ENCODE data around the gene COL5A1. TPM values are rescaled to one million over a fixed set of nuclear protein-coding genes. Genes with fewer than 3 reads are reported as not detected.

The COL5A1 gene
- total RNA-seq, 1 experiment from 2014 or later, result 10.6 TPM

GRCh38 chr9:134846187-134846586, 204.6 kb downstream of the COL5A1 start:
- TF ChIP-seq CTCF (conservative IDR thresholded peaks at IDR 0.05; ENCODE audit: low read depth, low read length) (no peak), EZH2 (IDR thresholded peaks at IDR 0.05; ENCODE audit: low read length, unreplicated experiment) (no peak), EZH2phosphoT487 (IDR thresholded peaks at IDR 0.05; ENCODE audit: borderline replicate concordance, low read length) (no peak)
- no peak overlapping the region for H3K4me3 ChIP-seq (ENCODE audit: low read length)
- no peaks in the 10 kb centered on the region for H3F3A ChIP-seq (ENCODE audit: low read length, unreplicated experiment)
- H3K27ac ChIP-seq (ENCODE audit: low read length), result no peak overlapping the region
- ATAC-seq (no peak), DNase-seq (no peak)
- H4K20me1 ChIP-seq (ENCODE audit: low read length), result no peaks in the 10 kb centered on the region
- H3K9me2 ChIP-seq (replicated peaks; ENCODE audit: low read length), result no peaks in the 10 kb centered on the region
- no peaks in the 10 kb centered on the region for H3K4me1 ChIP-seq (ENCODE audit: insufficient read depth, low read length)
- H3K9ac ChIP-seq (ENCODE audit: low read length), result no peak overlapping the region
- H3K4me2 ChIP-seq (ENCODE audit: low read length), result no peak overlapping the region
- H3K36me3 ChIP-seq (ENCODE audit: low read depth, low read length), result no peaks in the 10 kb centered on the region
- CTCF ChIA-PET, result no interaction called here
- H3K9me3 ChIP-seq (ENCODE audit: low read length), result no peaks in the 10 kb centered on the region
- H3K27me3 ChIP-seq (ENCODE audit: low read length), result no peaks in the 10 kb centered on the region
- POLR2A ChIA-PET (ENCODE audit: unreplicated experiment), result no interaction called here
- no TSS peak for BruUV-seq (replicated peaks)
- intact Hi-C loops (cut with micrococcal nuclease), result no loop called here
- no peaks in the 10 kb centered on the region for H3K79me2 ChIP-seq (ENCODE audit: low read length)
- H2AFZ ChIP-seq (ENCODE audit: low read length), result no peak overlapping the region

GRCh38 chr9:134846699-134847098, 205.1 kb downstream of the COL5A1 start:
- H3K27me3 ChIP-seq (ENCODE audit: low read length), result no peaks in the 10 kb centered on the region
- CTCF ChIA-PET, result no interaction called here
- no peaks in the 10 kb centered on the region for H3F3A ChIP-seq (ENCODE audit: low read length, unreplicated experiment)
- H3K36me3 ChIP-seq (ENCODE audit: low read depth, low read length), result no peaks in the 10 kb centered on the region
- H3K4me2 ChIP-seq (ENCODE audit: low read length), result no peak overlapping the region
- no peak overlapping the region for H3K4me3 ChIP-seq (ENCODE audit: low read length)
- intact Hi-C loops (cut with micrococcal nuclease), result no loop called here
- POLR2A ChIA-PET (ENCODE audit: unreplicated experiment), result no interaction called here
- no TSS peak for BruUV-seq (replicated peaks)
- no peak for DNase-seq
- no peaks in the 10 kb centered on the region for H3K79me2 ChIP-seq (ENCODE audit: low read length)
- H3K9ac ChIP-seq (ENCODE audit: low read length), result no peak overlapping the region
- H3K9me3 ChIP-seq (ENCODE audit: low read length), result no peaks in the 10 kb centered on the region
- no peaks in the 10 kb centered on the region for H3K4me1 ChIP-seq (ENCODE audit: insufficient read depth, low read length)
- no peaks in the 10 kb centered on the region for H4K20me1 ChIP-seq (ENCODE audit: low read length)
- H3K27ac ChIP-seq (ENCODE audit: low read length), result no peak overlapping the region
- ATAC-seq, result no peak
- TF ChIP-seq EZH2phosphoT487 (IDR thresholded peaks at IDR 0.05; ENCODE audit: borderline replicate concordance, low read length), result no peak
- no peak for TF ChIP-seq EZH2 (IDR thresholded peaks at IDR 0.05; ENCODE audit: low read length, unreplicated experiment)
- no peak for TF ChIP-seq CTCF (conservative IDR thresholded peaks at IDR 0.05; ENCODE audit: low read depth, low read length)
- no peaks in the 10 kb centered on the region for H3K9me2 ChIP-seq (replicated peaks; ENCODE audit: low read length)
- no peak overlapping the region for H2AFZ ChIP-seq (ENCODE audit: low read length)

GRCh38 chr9:134847138-134847537, 205.5 kb downstream of the COL5A1 start:
- no TSS peak for BruUV-seq (replicated peaks)
- Histone ChIP-seq H2AFZ (ENCODE audit: low read length) (no peak overlapping the region), H3K4me2 (ENCODE audit: low read length) (no peak overlapping the region), H3K27me3 (ENCODE audit: low read length) (no peaks in the 10 kb centered on the region), H3K4me3 (ENCODE audit: low read length) (no peak overlapping the region), H3K9me2 (replicated peaks; ENCODE audit: low read length) (no peaks in the 10 kb centered on the region), H3K9ac (ENCODE audit: low read length) (no peak overlapping the region), H3K27ac (ENCODE audit: low read length) (no peak overlapping the region), H4K20me1 (ENCODE audit: low read length) (no peaks in the 10 kb centered on the region), H3K79me2 (ENCODE audit: low read length) (no peaks in the 10 kb centered on the region), H3K9me3 (ENCODE audit: low read length) (no peaks in the 10 kb centered on the region), H3K4me1 (ENCODE audit: insufficient read depth, low read length) (no peaks in the 10 kb centered on the region), H3K36me3 (ENCODE audit: low read depth, low read length) (no peaks in the 10 kb centered on the region), H3F3A (ENCODE audit: low read length, unreplicated experiment) (no peaks in the 10 kb centered on the region)
- intact Hi-C loops (cut with micrococcal nuclease), result no loop called here
- POLR2A ChIA-PET (ENCODE audit: unreplicated experiment), result no interaction called here
- DNase-seq, result no peak
- no peak for ATAC-seq
- CTCF ChIA-PET, result no interaction called here
- TF ChIP-seq EZH2phosphoT487 (IDR thresholded peaks at IDR 0.05; ENCODE audit: borderline replicate concordance, low read length), result no peak
- no peak for TF ChIP-seq EZH2 (IDR thresholded peaks at IDR 0.05; ENCODE audit: low read length, unreplicated experiment)
- no peak for TF ChIP-seq CTCF (conservative IDR thresholded peaks at IDR 0.05; ENCODE audit: low read depth, low read length)
